Lower leg skin (tissue), 4 donors: Measurements from ENCODE around the gene SPTAN1. TPM values are rescaled to one million over a fixed set of nuclear protein-coding genes. Genes with fewer than 3 reads are reported as not detected.

Experiments used
- DNase-seq, 2 donors: peaks; one replicate each; pipeline ENCODE4 v3.0.0-alpha.2; 2019; ENCODE audit warnings: low spot score in 2 of 2
- H3K4me3 ChIP-seq: fragments of 200-600 bp; sonication (generic); 2 replicates; pipeline ENCODE4 v1.5.1; 2017; ENCODE audit warnings: mild to moderate bottlenecking, low read depth; ENCODE audit not compliant: poor library complexity, severe bottlenecking
- POLR2A ChIP-seq, 2 donors: fragments of 450-650 bp; IDR thresholded peaks; one replicate each; pipeline ENCODE4 v1.6.1; 2016 to 2017; ENCODE audit warnings: antibody characterized with exemption in 2 of 2, mild to moderate bottlenecking in 1 of 2, moderate library complexity in 1 of 2
- WGBS, 2 donors: methylation state at CpG; one replicate each; pipeline ENCODE4 v1.1.5; 2018; 5-methylcytosine and 5-hydroxymethylcytosine counted together
- intact Hi-C: fragments of 100-400 bp; cut with DNase I; formaldehyde crosslinking; loops from one replicate; pipeline ENCODE4 v1.15.0; 2023; ENCODE audit warnings: low total_unique reads
- total RNA-seq, 4 donors: library from RNA; depleted of rRNA; stranded (reverse); fragments of >200 nt; gene quantifications; one replicate each; pipeline ENCODE4 v1.1.0, GENCODE V29; 2016
- TF ChIP-seq, protein P1 (sequence below), 3 donors: fragments of 450-650 bp; IDR thresholded peaks; one replicate each; pipeline ENCODE4 v1.5.1; 2016; ENCODE audit warnings: antibody characterized with exemption in 3 of 3, mild to moderate bottlenecking in 3 of 3, moderate library complexity in 2 of 3

The SPTAN1 gene
- total RNA-seq, 4 donors from 2014 or later = 223 to 331 (median 293) TPM

DNA sequence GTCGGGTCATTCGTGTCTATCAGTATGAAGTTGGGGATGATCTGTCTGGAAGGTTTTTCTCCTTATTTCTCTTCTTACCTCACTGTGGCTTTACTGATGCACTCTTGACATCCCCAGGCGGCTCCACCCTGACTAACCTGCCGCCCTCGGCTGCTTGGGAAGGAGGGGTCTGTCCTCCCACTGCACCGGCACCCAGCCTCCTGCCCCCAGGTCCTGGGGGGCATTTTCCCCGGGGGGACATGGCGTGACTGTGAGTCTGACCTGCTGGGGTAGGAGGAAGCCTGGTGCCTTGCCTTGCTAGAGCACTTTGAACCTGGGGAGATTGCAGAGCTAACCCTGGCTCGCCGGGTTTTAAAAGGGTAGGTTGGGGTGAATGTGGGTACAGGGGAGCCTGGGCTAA, 76.7 kb downstream of the SPTAN1 start:
- no peak for DNase-seq
- 85 to 92% methylated on average over 10 of the region's 10 CpGs for WGBS, 2 donors
- intact Hi-C loops = loop anchor here (5.0 kb wide), 1 partner anchor 342 kb away; no protein-coding TSS in a partner anchor
- TF ChIP-seq, protein P1, sequence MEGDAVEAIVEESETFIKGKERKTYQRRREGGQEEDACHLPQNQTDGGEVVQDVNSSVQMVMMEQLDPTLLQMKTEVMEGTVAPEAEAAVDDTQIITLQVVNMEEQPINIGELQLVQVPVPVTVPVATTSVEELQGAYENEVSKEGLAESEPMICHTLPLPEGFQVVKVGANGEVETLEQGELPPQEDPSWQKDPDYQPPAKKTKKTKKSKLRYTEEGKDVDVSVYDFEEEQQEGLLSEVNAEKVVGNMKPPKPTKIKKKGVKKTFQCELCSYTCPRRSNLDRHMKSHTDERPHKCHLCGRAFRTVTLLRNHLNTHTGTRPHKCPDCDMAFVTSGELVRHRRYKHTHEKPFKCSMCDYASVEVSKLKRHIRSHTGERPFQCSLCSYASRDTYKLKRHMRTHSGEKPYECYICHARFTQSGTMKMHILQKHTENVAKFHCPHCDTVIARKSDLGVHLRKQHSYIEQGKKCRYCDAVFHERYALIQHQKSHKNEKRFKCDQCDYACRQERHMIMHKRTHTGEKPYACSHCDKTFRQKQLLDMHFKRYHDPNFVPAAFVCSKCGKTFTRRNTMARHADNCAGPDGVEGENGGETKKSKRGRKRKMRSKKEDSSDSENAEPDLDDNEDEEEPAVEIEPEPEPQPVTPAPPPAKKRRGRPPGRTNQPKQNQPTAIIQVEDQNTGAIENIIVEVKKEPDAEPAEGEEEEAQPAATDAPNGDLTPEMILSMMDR (IDR thresholded peaks at IDR 0.05) = no peak
- TF ChIP-seq POLR2A (IDR thresholded peaks at IDR 0.05) = no peak
- H3K4me3 ChIP-seq = no peak overlapping the region

DNA sequence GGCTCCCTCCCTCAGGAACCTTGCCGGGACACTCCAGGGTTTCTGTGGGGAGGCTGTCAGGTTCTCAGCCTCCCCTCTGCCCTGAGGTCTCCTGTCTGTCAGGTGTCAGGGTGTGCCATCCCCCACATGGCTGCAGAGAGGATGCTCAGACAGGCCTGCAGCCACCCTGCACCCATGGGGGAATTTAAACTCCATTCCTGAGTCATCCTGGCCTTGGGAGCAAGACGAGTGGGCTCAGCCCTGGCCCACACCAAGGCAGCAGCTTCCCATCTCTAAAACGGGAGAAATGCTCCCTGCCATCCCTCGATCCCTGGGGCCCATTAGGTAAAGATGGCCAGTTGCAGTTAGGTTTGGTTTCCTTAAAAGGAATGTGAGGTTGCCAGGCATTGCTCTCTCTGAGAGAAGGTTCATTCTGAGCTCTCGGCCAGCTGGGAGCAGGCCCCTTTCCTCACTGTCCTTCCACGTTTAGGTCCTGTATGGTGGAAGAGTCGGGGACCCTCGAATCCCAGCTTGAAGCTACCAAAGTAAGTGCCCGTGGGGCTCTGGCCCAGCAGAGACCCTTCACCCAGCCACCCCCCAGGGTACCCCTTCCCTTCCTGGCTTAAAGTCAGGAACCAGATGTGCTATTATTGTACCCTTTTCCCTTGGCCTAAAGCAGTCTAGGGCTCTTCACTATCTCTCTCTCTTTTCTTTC, 77.6 kb downstream of the SPTAN1 start:
- WGBS, 2 donors = 72 to 74% methylated on average over 9 of the region's 9 CpGs
- intact Hi-C loops = loop anchor here (5.0 kb wide), 1 partner anchor 343 kb away; no protein-coding TSS in a partner anchor
- TF ChIP-seq, protein P1 (IDR thresholded peaks at IDR 0.05) = no peak
- TF ChIP-seq POLR2A (IDR thresholded peaks at IDR 0.05) = no peak
- no peak overlapping the region for H3K4me3 ChIP-seq
- DNase-seq = no peak

DNA sequence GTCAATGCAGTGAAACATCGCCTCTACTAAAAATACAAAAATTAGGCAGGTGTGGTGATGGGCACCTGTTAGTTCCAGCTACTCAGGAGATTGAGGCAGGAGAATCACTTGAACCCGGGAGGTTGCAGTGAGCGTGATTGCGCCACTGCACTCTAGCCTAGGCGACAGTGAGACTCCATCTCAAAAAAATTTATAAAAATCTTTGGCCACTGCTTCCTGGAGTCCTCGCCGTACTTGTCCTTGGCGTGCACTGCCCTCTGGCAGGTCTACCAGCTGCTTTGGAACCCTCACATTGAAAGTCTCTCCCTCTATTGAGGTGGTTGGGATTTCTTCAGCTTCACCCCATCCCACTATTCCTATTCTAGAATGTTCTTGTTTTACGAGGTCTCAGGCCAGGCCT, 79.2 kb downstream of the SPTAN1 start:
- TF ChIP-seq, protein P1 (IDR thresholded peaks at IDR 0.05) = no peak
- no peak for TF ChIP-seq POLR2A (IDR thresholded peaks at IDR 0.05)
- intact Hi-C loops = no loop called here
- no peak for DNase-seq

DNA sequence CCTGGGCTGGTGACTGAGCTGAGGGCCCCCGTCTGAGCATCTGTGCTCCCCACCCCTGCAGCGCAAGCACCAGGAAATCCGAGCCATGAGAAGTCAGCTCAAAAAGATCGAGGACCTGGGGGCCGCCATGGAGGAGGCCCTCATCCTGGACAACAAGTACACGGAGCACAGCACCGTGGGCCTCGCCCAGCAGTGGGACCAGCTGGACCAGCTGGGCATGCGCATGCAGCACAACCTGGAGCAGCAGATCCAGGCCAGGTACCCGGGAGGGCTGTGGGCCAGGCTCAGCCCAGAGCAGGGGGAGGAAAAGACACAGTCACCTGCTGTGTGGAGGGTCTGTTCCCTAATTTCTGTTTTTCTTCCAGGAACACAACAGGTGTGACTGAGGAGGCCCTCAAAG, 79.7 kb downstream of the SPTAN1 start:
- intact Hi-C loops = no loop called here
- no peak overlapping the region for H3K4me3 ChIP-seq
- DNase-seq = no peak
- WGBS, 2 donors = 87 to 89% methylated on average over 10 of the region's 10 CpGs
- TF ChIP-seq, protein P1 (IDR thresholded peaks at IDR 0.05) = no peak
- no peak for TF ChIP-seq POLR2A (IDR thresholded peaks at IDR 0.05)

More for the DNA sequence above, 79.2 kb downstream of the SPTAN1 start:
- 94% methylated on average over 9 of the region's 9 CpGs for WGBS, 2 donors
- no peak overlapping the region for H3K4me3 ChIP-seq

DNA sequence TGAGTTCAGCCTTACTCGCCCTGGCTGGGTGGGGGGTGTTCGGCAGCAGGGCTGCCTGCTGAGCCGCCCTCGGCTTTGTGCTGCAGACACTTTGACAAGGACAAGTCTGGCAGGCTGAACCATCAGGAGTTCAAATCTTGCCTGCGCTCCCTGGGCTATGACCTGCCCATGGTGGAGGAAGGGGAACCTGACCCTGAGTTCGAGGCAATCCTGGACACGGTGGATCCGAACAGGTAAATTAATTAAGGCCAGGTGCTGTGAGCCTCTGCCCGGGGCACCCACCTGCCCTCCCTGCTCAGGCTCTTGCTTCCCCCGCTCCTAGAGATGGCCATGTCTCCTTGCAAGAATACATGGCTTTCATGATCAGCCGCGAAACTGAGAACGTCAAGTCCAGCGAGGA, 80.1 kb downstream of the SPTAN1 start:
- no peak for DNase-seq
- 94 to 96% methylated on average over 12 to 14 of the region's 14 CpGs for WGBS, 2 donors
- intact Hi-C loops = no loop called here
- TF ChIP-seq, protein P1 (IDR thresholded peaks at IDR 0.05) = no peak
- TF ChIP-seq POLR2A (IDR thresholded peaks at IDR 0.05) = no peak
- H3K4me3 ChIP-seq = no peak overlapping the region

DNA sequence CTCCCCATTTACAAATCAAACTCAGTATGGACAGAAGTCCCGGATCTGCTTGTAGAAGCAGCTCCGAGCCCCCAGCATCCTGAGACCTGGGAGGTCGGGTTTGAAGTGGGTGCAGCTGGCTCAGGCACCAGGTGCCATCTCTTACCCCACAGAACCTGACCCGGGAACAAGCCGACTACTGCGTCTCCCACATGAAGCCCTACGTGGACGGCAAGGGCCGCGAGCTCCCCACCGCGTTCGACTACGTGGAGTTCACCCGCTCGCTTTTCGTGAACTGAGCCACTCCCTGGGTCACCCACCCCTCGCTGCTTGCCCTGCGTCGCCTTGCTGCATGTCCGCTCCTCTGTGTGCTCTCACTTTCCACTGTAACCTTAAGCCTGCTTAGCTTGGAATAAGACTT, 80.7 kb downstream of the SPTAN1 start:
- intact Hi-C loops = no loop called here
- H3K4me3 ChIP-seq = no peak overlapping the region
- TF ChIP-seq, protein P1 (IDR thresholded peaks at IDR 0.05) = no peak
- no peak for TF ChIP-seq POLR2A (IDR thresholded peaks at IDR 0.05)
- WGBS, 2 donors = 92 to 94% methylated on average over 21 of the region's 21 CpGs
- no peak for DNase-seq
